Suprapubic skin (tissue), 4 donors: ENCODE results near the gene NAT8L. TPM values are rescaled to one million over a fixed set of nuclear protein-coding genes. Genes with fewer than 3 reads are reported as not detected.

Experiments used
- DNase-seq, 2 donors: peaks; one replicate each; pipeline ENCODE4 v3.0.0-alpha.2; 2019; ENCODE audit warnings: low spot score in 2 of 2
- H3K27ac ChIP-seq: fragments of 200-600 bp; sonication (generic); one replicate; pipeline ENCODE4 v1.5.1; 2019
- H3K27me3 ChIP-seq: fragments of 200-600 bp; sonication (generic); one replicate; pipeline ENCODE4 v1.5.1; 2019
- H3K36me3 ChIP-seq: fragments of 200-600 bp; sonication (generic); one replicate; pipeline ENCODE4 v1.5.1; 2019
- H3K4me1 ChIP-seq: fragments of 200-600 bp; sonication (generic); one replicate; pipeline ENCODE4 v1.5.1; 2019
- H3K4me3 ChIP-seq: fragments of 200-600 bp; sonication (generic); one replicate; pipeline ENCODE4 v1.5.1; 2019; ENCODE audit warnings: mild to moderate bottlenecking
- H3K9me3 ChIP-seq: fragments of 200-600 bp; sonication (generic); one replicate; pipeline ENCODE4 v1.5.1; 2019
- EP300 ChIP-seq: sonication (generic); formaldehyde crosslinking; IDR thresholded peaks from one replicate; pipeline ENCODE4 v1.6.1; 2017; ENCODE audit warnings: antibody characterized with exemption
- POLR2A ChIP-seq, 2 donors: fragments of 450-650 bp; IDR thresholded peaks; one replicate each; pipeline ENCODE4 v1.6.1; 2017; ENCODE audit warnings: antibody characterized with exemption in 2 of 2, mild to moderate bottlenecking in 2 of 2, moderate library complexity in 2 of 2
- POLR2AphosphoS5 ChIP-seq, 3 donors: sonication (generic); formaldehyde crosslinking; IDR thresholded peaks; one replicate each; pipeline ENCODE4 v1.6.1; 2017; ENCODE audit warnings: antibody characterized with exemption in 3 of 3
- WGBS: methylation state at CpG from one replicate; pipeline ENCODE4 v1.1.5; 2018; 5-methylcytosine and 5-hydroxymethylcytosine counted together
- total RNA-seq, 4 donors: library from RNA; depleted of rRNA; stranded (reverse); fragments of >200 nt; gene quantifications; one replicate each; pipeline ENCODE4 v1.1.0, GENCODE V29; 2016
- TF ChIP-seq, protein P1 (sequence below), 2 donors: fragments of 200-600 bp in 1 of 2; fragments of 450-650 bp in 1 of 2; sonication (generic) in 1 of 2; IDR thresholded peaks; one replicate each; pipeline ENCODE4 v1.5.1; 2016 to 2019; ENCODE audit warnings: antibody characterized with exemption in 2 of 2, mild to moderate bottlenecking in 1 of 2, moderate library complexity in 1 of 2

The NAT8L gene
- total RNA-seq, 4 donors from 2014 or later, result 1.0 to 2.8 (median 1.6) TPM

GRCh38 chr4:2081540-2081939, 22.4 kb downstream of the NAT8L start:
- no peak overlapping the region for H3K27ac ChIP-seq
- WGBS, result 92% methylated on average over 9 of the region's 10 CpGs
- no peaks in the 10 kb centered on the region for H3K27me3 ChIP-seq
- H3K9me3 ChIP-seq, result no peaks in the 10 kb centered on the region
- no peak overlapping the region for H3K4me3 ChIP-seq
- H3K36me3 ChIP-seq, result no peaks in the 10 kb centered on the region
- DNase-seq, result peak in 1 of 2 donors; percentile 16
- H3K4me1 ChIP-seq, result no peaks in the 10 kb centered on the region
- TF ChIP-seq POLR2AphosphoS5 (IDR thresholded peaks at IDR 0.05) (no peak), EP300 (no peak), POLR2A (IDR thresholded peaks at IDR 0.05) (no peak)
- TF ChIP-seq, protein P1, sequence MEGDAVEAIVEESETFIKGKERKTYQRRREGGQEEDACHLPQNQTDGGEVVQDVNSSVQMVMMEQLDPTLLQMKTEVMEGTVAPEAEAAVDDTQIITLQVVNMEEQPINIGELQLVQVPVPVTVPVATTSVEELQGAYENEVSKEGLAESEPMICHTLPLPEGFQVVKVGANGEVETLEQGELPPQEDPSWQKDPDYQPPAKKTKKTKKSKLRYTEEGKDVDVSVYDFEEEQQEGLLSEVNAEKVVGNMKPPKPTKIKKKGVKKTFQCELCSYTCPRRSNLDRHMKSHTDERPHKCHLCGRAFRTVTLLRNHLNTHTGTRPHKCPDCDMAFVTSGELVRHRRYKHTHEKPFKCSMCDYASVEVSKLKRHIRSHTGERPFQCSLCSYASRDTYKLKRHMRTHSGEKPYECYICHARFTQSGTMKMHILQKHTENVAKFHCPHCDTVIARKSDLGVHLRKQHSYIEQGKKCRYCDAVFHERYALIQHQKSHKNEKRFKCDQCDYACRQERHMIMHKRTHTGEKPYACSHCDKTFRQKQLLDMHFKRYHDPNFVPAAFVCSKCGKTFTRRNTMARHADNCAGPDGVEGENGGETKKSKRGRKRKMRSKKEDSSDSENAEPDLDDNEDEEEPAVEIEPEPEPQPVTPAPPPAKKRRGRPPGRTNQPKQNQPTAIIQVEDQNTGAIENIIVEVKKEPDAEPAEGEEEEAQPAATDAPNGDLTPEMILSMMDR (IDR thresholded peaks at IDR 0.05), result no peak

DNA sequence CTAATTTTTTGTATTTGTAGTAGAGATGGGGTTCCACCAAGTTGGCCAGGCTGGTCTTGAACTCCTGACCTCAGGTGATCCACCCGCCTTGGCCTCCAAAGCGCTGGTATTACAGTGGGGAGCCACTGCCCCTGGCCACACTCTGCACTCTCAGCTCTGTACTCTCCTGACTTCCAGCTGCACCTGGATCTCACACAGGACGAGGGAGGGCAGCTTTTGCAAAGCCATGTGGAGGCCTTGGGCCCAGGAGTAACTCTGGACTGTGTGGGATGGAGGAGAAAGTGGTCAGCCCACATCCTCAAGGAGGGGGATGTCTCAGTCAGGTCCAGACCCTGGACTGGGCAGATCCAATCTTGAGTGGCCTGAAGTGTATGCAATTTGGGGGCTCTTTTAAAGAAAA, 23.0 kb downstream of the NAT8L start:
- Histone ChIP-seq H3K9me3 (no peaks in the 10 kb centered on the region), H3K4me1 (no peaks in the 10 kb centered on the region), H3K4me3 (no peak overlapping the region), H3K27ac (no peak overlapping the region), H3K36me3 (no peaks in the 10 kb centered on the region), H3K27me3 (no peaks in the 10 kb centered on the region)
- peak; percentile 22 to 52 for DNase-seq
- TF ChIP-seq, protein P1 (IDR thresholded peaks at IDR 0.05), result no peak
- TF ChIP-seq POLR2A (IDR thresholded peaks at IDR 0.05), result no peak
- no peak for TF ChIP-seq EP300
- 92% methylated on average over 2 of the region's 3 CpGs for WGBS

DNA sequence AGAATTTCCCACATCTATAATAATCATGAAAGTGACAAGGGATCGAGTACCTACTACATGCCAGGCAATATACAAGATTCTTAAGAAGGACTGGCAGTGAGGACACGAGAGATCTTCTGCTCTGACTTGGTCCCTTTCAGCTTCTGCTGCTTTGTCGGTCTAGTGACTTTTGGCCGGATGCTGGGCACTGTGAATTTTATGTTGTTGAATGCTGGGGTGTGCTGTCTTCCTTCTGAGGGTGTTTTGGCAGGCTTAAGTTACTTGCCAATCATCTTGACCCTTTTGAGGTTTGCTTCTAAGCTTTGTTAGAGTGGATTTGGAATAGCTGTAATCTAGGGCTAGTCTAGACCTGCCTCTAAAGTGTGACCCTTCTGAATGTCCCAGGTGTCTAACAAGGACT, 23.5 kb downstream of the NAT8L start:
- 86% methylated on average over 4 of the region's 4 CpGs for WGBS
- Histone ChIP-seq H3K4me1 (no peaks in the 10 kb centered on the region), H3K36me3 (no peaks in the 10 kb centered on the region), H3K9me3 (no peaks in the 10 kb centered on the region), H3K4me3 (no peak overlapping the region), H3K27me3 (no peaks in the 10 kb centered on the region), H3K27ac (no peak overlapping the region)
- no peak for DNase-seq
- TF ChIP-seq EP300 (no peak), POLR2A (IDR thresholded peaks at IDR 0.05) (no peak), POLR2AphosphoS5 (IDR thresholded peaks at IDR 0.05) (no peak)
- TF ChIP-seq, protein P1 (IDR thresholded peaks at IDR 0.05), result no peak

- no peaks in the 10 kb centered on the region for H3K36me3 ChIP-seq
- H3K27me3 ChIP-seq, result no peaks in the 10 kb centered on the region
- no peak for DNase-seq
- no peak overlapping the region for H3K27ac ChIP-seq
- no peak for TF ChIP-seq POLR2A (IDR thresholded peaks at IDR 0.05)
- no peak for TF ChIP-seq POLR2AphosphoS5 (IDR thresholded peaks at IDR 0.05)
- no peak for TF ChIP-seq EP300
- TF ChIP-seq, protein P1 (IDR thresholded peaks at IDR 0.05), result no peak
- H3K9me3 ChIP-seq, result no peaks in the 10 kb centered on the region
- WGBS, result 82% methylated on average over 15 of the region's 15 CpGs
- no peaks in the 10 kb centered on the region for H3K4me1 ChIP-seq
- H3K4me3 ChIP-seq, result no peak overlapping the region
Measured at GRCh38 chr4:2083116-2083825, 24.1 kb downstream of the NAT8L start.

- Histone ChIP-seq H3K4me3 (no peak overlapping the region), H3K4me1 (no peaks in the 10 kb centered on the region), H3K27me3 (no peaks in the 10 kb centered on the region), H3K27ac (no peak overlapping the region), H3K36me3 (no peaks in the 10 kb centered on the region), H3K9me3 (no peaks in the 10 kb centered on the region)
- WGBS, result 79% methylated on average over 6 of the region's 6 CpGs
- DNase-seq, result peak; percentile 21 to 68
- no peak for TF ChIP-seq POLR2AphosphoS5 (IDR thresholded peaks at IDR 0.05)
- TF ChIP-seq, protein P1 (IDR thresholded peaks at IDR 0.05), result no peak
- TF ChIP-seq POLR2A (IDR thresholded peaks at IDR 0.05), result no peak
- TF ChIP-seq EP300, result no peak
Measured at GRCh38 chr4:2083826-2084160, 24.7 kb downstream of the NAT8L start.
